Activated CD4-positive, alpha-beta T cell treated with anti-CD3 and anti-CD28 coated beads for 48 hours (primary cell): ENCODE results near the gene PDE4B.
A peak's percentile ranks its signal among the peaks of the same experiment; 100 is the strongest.

Experiments used
- DNase-seq: peaks from one replicate; pipeline ENCODE4 v3.0.0-alpha.2; 2020

Gene PDE4B

DNA sequence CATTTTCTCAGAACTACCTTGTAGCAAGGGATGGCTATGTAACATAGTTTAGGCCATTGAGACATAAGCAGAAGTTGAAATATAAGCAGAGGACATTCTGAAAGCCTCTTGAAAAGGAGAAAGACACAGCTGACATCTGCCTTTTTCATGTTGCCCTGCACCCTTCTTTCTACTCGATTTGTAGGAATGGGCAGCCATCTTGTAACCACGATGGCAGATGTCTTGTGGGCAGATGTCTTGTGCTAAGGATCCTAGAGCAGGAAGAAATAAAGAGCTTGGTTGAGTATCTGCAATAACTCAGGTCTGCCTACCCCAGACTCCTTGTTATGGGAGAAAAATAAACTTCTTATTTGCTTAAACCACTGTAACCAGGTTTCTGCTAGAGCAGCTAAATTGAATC is 351.0 kb downstream of the PDE4B start:
- no peak for DNase-seq

- no peak for DNase-seq
These were observed 354.6 kb downstream of the PDE4B start for GRCh38 chr1:66147226-66147835.

DNA sequence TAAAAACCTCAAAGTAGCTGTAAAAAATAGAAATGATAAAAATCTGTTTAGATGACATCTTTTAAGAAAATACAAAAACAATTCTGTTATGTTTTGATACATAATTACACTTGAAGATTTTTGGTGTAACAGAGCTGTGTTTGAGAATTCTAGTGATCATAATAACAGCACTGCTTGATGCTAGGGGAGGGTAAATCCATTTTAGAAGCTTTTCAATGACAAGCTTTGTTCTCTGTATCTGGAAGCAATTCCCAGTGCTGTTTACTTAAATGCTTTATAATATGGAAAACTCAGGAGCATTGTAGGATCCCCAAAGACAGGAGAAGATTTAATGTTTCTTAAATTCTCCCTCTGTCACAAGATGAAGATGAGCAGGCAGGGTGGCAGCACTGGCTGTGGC is 359.3 kb downstream of the PDE4B start:
- DNase-seq: no peak

GRCh38 chr1:66154394-66154793 is 361.7 kb downstream of the PDE4B start:
- DNase-seq: no peak

- no peak for DNase-seq
These were observed 363.4 kb downstream of the PDE4B start for GRCh38 chr1:66156144-66156543.

- DNase-seq: no peak
These were observed 367.1 kb downstream of the PDE4B start for GRCh38 chr1:66159800-66160199.

DNA sequence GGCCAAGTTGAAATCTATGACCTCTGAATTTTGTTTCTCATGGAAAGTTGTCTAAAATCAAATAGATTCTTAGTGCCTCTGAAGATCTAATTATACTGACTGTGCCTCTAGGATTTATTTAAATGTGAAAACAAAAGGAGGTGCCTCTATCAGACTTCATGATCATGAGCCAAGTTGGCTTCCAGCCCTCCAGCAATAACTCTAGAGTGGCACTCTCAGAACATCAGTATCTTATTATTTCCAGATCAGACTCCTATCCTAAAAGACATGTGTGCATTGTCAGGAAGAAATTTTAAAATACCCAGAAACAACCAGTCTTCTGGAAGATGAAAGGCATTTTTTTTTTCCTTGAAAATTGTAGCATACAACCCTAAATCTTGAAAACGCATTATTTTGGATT is 368.0 kb downstream of the PDE4B start:
- DNase-seq: no peak

DNA sequence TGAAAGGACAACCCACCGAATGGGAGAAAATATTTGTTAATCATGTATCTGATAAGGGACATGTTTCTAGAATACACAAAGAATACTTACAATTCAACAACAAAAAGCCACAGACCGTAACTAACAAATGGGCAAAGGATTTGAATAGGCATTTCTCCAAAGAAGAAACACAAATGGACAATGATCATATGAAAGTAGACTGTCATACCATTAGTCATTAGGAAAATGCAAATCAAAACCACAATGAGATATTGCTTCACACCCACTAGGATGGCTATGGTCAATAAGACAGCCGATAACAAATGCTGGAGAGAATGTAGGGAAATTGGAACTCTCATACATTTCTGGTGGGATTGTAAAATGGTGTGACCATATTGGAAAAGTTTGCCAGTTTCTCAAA is 374.1 kb downstream of the PDE4B start:
- DNase-seq: no peak

GRCh38 chr1:66167267-66167666 is 374.6 kb downstream of the PDE4B start:
- DNase-seq: no peak

DNA sequence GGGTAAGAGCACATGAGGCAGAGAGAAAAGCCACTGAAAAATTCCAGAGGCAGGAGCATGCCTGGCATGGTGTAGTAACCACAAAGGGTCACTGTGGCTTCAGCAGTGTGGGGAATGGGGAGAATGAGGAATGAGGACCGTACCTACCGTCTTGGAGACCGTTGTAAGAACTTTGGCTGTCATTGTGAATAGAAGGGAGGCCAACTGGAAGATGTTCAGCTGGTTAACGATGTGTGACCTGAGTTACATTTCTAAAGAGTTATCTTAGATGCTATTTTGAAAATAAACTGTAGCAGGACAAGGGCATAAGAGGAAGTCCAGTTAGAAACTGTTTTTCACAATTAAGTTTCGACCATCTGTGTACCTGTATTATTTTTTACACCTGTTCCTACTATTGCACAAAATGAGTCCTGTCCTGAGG is 375.8 kb downstream of the PDE4B start:
- DNase-seq: no peak

DNA sequence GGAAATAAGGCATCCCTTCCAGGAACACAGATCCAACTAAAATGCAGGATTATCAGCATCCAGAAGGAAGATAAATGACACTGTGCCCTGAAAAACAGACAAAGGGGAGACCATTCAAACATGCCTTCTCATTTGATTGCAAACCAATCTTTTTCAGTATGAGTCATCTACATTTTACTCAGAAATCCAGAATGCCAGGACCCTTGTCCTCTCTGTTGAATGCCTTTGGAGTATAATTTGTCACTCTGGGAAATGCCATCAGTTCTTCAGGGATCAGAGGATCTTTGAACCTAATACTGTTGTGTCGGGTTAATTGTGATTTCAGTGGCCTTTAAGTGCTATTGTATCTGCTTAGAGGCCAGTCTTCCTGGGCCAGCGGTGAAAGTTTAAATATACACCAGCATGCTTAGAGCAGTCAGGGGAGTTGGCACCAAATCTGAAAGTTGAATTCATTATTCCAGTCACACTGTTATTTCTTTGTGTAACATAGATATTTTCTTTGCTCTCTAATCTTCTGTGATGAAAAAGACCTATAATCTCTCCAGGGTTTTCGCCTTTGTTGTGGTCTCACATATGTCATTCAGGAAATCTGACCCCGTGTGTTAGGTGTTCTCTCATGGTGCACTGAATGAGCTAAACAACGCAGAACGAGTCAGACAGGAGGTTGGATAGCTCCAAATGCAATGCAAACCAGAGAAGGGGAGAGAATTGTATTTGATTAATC is 376.4 kb downstream of the PDE4B start:
- no peak for DNase-seq

- no peak for DNase-seq
These were observed 379.6 kb downstream of the PDE4B start for GRCh38 chr1:66172272-66172671.

- DNase-seq: no peak
These were observed 382.4 kb downstream of the PDE4B start for GRCh38 chr1:66175098-66175497.

- DNase-seq: no peak
These were observed 382.9 kb downstream of the PDE4B start for GRCh38 chr1:66175581-66175980.

DNA sequence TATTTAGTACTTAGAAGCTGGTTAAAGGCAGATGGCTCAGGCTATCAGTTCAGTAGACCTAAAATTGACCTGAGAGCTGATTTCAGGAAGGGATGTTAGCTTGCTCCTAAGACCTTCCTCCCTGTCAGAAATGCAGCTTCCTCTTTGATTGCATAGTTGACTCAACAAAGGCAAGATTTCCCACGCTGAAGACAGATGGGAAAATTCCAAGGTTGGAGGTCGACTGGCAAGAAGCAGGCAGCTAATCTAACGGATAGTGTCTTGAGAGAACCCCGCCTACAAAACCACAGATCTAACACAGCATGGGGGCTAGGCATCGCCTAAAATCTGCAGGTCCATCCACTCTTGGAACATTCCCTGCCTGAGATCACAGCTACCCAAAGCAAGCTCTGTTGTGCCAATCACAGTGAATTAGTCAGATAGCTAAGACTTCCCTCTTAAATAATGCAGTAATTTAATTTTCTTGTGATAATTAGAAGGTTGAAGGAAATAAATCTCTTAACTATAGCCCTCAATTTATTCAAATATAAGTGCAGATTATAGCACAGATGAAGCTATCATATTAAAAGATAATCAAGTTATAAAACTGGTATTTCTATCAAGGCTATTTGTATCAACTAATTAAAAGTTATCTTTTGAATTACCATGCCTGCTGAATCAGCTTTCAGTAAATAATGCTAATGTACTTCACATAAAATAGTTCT is 383.5 kb downstream of the PDE4B start:
- DNase-seq: no peak

DNA sequence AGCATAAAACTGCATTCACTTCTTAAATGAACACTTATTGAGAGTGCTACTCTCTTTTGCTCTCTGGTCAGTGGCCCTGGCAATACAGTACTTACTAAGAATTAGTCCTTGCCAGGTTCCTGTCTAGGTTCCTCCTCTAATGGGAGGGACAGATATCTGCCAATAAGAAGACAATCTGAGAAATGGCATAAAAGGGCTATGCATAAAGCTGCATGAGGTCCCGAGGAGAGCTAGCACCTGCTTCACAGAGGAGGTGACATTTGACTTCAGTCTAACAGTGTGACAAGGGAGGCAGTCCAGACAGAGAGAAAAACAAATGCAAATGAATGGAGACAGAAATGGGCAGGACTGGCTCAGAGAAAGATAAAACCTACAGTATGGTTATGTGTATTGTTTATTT is 384.1 kb downstream of the PDE4B start:
- no peak for DNase-seq

GRCh38 chr1:66177510-66177909 is 384.8 kb downstream of the PDE4B start:
- DNase-seq: no peak

- no peak for DNase-seq
These were observed 389.3 kb downstream of the PDE4B start for GRCh38 chr1:66182026-66182425.

- DNase-seq: peak; percentile 62
These were observed 390.0 kb downstream of the PDE4B start for GRCh38 chr1:66182551-66183178.

- DNase-seq: no peak
These were observed 390.7 kb downstream of the PDE4B start for GRCh38 chr1:66183400-66183799.

DNA sequence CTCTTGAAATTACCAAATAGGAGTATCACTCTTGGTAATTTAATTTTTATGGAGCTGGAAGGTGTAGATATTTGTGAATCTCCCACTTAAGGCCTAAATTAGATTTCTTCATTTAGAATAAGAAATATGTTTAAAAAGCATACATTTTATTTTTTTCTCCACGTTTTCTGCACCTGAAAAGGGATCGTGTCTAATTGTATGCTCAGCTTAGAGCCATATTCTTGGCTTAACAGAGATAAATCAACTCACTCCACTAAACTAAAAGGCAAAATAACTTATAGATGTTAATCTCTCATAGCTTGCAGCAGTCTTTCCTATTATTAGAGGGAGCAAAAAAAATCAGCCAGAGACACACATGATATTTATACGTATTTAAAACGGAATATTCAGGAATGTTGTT is 404.4 kb downstream of the PDE4B start:
- DNase-seq: no peak

DNA sequence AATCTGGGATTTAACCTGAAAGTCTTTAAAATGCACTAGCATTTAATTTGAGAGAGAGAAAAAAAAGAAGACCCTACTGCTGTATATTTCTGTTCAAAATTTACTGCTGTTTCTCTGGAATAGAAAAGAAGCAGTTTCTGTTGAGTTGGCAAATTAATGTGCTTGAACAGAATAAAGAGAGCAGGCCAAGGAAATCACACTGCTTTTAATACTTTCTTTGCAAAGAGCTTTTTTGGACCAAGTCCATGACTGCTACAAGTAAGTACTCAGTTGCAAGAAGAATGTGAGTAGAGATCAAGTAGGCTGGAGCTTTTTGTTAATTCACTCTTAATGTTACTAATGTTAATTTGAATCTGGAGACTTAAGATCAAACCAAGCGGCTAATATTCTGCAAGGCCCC is 405.1 kb downstream of the PDE4B start:
- no peak for DNase-seq

GRCh38 chr1:66206563-66207144 is 414.0 kb downstream of the PDE4B start:
- no peak for DNase-seq
